ENCODE measurements around the gene ST8SIA2. TPM values are rescaled to one million over a fixed set of nuclear protein-coding genes. Genes with fewer than 3 reads are reported as not detected.
"Not testable (repeated sequence)": the region's sequence is repeated elsewhere in the genome, so short reads cannot be mapped to it uniquely, and the experiment has no call there.

Gene ST8SIA2
- total RNA-seq, 2 donors from 2014 or later, result not detected

DNA sequence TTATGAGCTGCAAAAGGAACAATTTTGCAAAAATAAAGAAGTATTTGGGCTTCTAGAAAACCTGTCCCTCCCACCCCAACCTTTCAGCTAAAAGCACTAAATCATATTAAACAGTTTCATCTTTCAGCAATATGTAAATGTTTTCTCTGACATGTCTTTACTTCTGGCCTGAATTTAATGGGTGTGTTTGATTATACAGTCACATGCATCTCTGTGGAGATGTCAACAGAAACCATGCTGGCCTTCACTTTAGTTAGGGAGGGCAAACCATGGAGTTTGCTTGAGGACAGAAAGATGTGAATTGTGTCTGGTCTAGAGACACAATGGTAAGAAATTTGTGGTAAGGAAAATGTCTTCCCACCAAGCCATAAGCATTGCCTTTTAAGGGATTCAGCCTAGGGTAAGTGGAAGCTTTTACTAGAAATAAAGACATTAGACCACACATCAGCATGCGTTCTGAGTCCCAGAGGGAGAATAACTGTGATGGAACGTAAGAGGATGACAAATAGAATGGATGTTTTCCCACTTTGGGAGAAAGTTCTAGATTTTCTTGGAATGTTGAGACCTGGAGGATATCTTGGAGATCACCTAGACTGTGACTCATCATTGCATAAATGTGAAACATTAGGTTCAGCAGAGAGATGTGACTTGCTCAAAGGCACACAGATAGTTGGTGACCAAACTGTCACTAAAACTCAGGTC lies 68.9 kb downstream of the ST8SIA2 start:
- no peak for ATAC-seq
- H3K4me3 Mint-ChIP-seq, result no peak overlapping the region

GRCh38 chr15:92463352-92463751 lies 69.7 kb downstream of the ST8SIA2 start:
- Mint-ChIP-seq H3K9me3 (no peaks in the 10 kb centered on the region), H3K27me3 (peaks cover 9 to 13% of the 10 kb centered on the region in 2 donors), H3K4me1 (ENCODE audit: low read depth in 2 of 2) (no peaks in the 10 kb centered on the region), H3K27ac (no peak overlapping the region), H3K4me3 (no peak overlapping the region), H3K36me3 (no peaks in the 10 kb centered on the region)
- no peak for ATAC-seq
- no peak for DNase-seq (ENCODE audit: low spot score)

More for the DNA sequence above, 68.9 kb downstream of the ST8SIA2 start:
- DNase-seq (ENCODE audit: low spot score), result no peak
- Mint-ChIP-seq H3K27ac (no peak overlapping the region), H3K36me3 (no peaks in the 10 kb centered on the region), H3K27me3 (peaks cover 7 to 13% of the 10 kb centered on the region in 2 donors), H3K9me3 (no peaks in the 10 kb centered on the region), H3K4me1 (ENCODE audit: low read depth in 2 of 2) (no peaks in the 10 kb centered on the region)

GRCh38 chr15:92463826-92464225 lies 70.1 kb downstream of the ST8SIA2 start:
- no peak for ATAC-seq

DNA sequence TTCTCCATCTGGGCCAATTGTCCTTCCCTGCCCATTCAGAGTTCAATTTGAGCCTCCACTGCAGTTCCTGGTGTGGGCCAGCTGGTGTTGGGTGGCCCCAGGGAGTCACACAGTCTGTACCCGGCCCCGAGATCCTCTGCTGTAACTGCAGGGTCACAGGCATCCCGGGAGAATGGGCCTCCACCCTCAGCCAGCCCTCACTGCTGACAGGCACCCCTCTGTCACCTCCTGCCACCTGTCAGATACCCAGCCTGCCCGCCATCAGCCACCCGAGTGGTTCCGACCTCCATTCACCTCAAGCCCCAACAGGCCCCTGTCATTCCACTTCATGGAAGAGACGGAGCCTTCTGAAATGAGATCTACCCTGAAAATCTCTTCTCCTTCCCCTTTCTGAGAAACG lies 73.2 kb downstream of the ST8SIA2 start:
- no peak overlapping the region for H3K4me3 Mint-ChIP-seq
- no peaks in the 10 kb centered on the region for H3K9me3 Mint-ChIP-seq
- H3K4me1 Mint-ChIP-seq (ENCODE audit: low read depth in 2 of 2), result no peaks in the 10 kb centered on the region
- H3K27me3 Mint-ChIP-seq, result peaks cover 14 to 16% of the 10 kb centered on the region in 2 donors
- H3K27ac Mint-ChIP-seq, result no peak overlapping the region
- H3K36me3 Mint-ChIP-seq, result no peaks in the 10 kb centered on the region
- DNase-seq (ENCODE audit: low spot score) (no peak), ATAC-seq (peak; percentile 13 to 19)

More at GRCh38 chr15:92463826-92464225, 70.1 kb downstream of the ST8SIA2 start:
- no peak for DNase-seq (ENCODE audit: low spot score)
- Mint-ChIP-seq H3K27ac (no peak overlapping the region), H3K4me1 (ENCODE audit: low read depth in 2 of 2) (no peaks in the 10 kb centered on the region), H3K9me3 (no peaks in the 10 kb centered on the region), H3K27me3 (peaks cover 11 to 16% of the 10 kb centered on the region in 2 donors), H3K36me3 (no peaks in the 10 kb centered on the region), H3K4me3 (no peak overlapping the region)

GRCh38 chr15:92467245-92467644 lies 73.6 kb downstream of the ST8SIA2 start:
- H3K27ac Mint-ChIP-seq, result no peak overlapping the region

DNA sequence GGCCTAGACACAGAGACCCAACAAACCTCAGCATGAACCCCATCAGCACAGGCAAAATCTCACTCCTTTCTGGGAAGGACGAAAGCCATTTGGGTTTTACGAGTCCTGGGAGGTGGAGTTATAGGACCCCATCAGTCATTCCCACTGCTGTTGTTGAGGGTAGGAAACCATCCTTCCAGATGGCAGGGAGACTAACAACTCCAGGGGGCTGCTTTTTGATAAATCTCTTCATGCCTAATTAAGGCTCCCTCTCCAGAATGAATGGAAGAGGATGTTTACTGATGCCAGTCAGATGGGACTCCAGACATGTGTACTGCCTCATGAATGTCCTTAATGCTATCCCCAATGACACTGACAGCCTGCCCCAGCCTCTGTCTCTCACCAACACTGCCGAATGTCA lies 75.3 kb downstream of the ST8SIA2 start:
- H3K36me3 Mint-ChIP-seq, result no peaks in the 10 kb centered on the region
- H3K4me1 Mint-ChIP-seq (ENCODE audit: low read depth in 2 of 2), result no peaks in the 10 kb centered on the region
- peaks cover 17 to 23% of the 10 kb centered on the region in 2 donors for H3K27me3 Mint-ChIP-seq
- no peaks in the 10 kb centered on the region for H3K9me3 Mint-ChIP-seq
- ATAC-seq, result no peak
- no peak for DNase-seq (ENCODE audit: low spot score)
- H3K4me3 Mint-ChIP-seq, result no peak overlapping the region
- H3K27ac Mint-ChIP-seq, result no peak overlapping the region

More at GRCh38 chr15:92467245-92467644, 73.6 kb downstream of the ST8SIA2 start:
- Mint-ChIP-seq H3K36me3 (no peaks in the 10 kb centered on the region), H3K4me3 (no peak overlapping the region), H3K4me1 (ENCODE audit: low read depth in 2 of 2) (no peaks in the 10 kb centered on the region), H3K27me3 (peaks cover 14 to 16% of the 10 kb centered on the region in 2 donors), H3K9me3 (no peaks in the 10 kb centered on the region)
- DNase-seq (ENCODE audit: low spot score) (no peak), ATAC-seq (no peak)

- Mint-ChIP-seq H3K27ac (no peak overlapping the region), H3K4me3 (no peak overlapping the region), H3K36me3 (no peaks in the 10 kb centered on the region), H3K9me3 (no peaks in the 10 kb centered on the region), H3K4me1 (ENCODE audit: low read depth in 2 of 2) (no peaks in the 10 kb centered on the region), H3K27me3 (peaks cover 17 to 28% of the 10 kb centered on the region in 2 donors)
- no peak for DNase-seq (ENCODE audit: low spot score)
- ATAC-seq, result no peak
Measured at GRCh38 chr15:92471288-92471687, 77.6 kb downstream of the ST8SIA2 start.

GRCh38 chr15:92473756-92474155 lies 80.1 kb downstream of the ST8SIA2 start:
- no peak for ATAC-seq
- Mint-ChIP-seq H3K27ac (no peak overlapping the region), H3K9me3 (no peaks in the 10 kb centered on the region), H3K4me3 (no peak overlapping the region), H3K27me3 (peaks cover 7 to 29% of the 10 kb centered on the region in 2 donors), H3K36me3 (no peaks in the 10 kb centered on the region), H3K4me1 (ENCODE audit: low read depth in 2 of 2) (no peaks in the 10 kb centered on the region)
- no peak for DNase-seq (ENCODE audit: low spot score)

DNA sequence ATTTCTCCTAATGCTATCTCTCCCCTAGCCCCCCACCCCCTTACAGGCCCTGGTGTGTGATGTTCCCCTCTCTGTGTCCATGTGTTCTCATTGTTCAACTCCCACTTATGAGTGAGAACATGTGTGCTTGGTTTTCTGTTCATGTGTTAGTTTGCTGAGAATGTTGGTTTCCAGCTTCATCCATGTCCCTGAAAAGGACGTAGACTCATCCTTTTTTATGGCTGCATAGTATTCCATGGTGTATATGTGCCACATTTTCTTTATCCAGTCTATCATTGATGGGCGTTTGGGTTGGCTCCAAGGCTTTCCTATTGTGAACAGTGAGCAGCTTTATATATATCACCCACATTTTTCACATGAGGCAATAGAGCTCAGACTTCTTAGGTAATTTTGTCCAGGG lies 86.0 kb downstream of the ST8SIA2 start:
- not testable (repeated sequence) for H3K4me1 Mint-ChIP-seq (ENCODE audit: low read depth in 2 of 2); ATAC-seq; H3K36me3 Mint-ChIP-seq; H3K27ac Mint-ChIP-seq; DNase-seq (ENCODE audit: low spot score); H3K4me3 Mint-ChIP-seq; H3K9me3 Mint-ChIP-seq
- peaks cover 23 to 47% of the 10 kb centered on the region in 2 donors for H3K27me3 Mint-ChIP-seq

DNA sequence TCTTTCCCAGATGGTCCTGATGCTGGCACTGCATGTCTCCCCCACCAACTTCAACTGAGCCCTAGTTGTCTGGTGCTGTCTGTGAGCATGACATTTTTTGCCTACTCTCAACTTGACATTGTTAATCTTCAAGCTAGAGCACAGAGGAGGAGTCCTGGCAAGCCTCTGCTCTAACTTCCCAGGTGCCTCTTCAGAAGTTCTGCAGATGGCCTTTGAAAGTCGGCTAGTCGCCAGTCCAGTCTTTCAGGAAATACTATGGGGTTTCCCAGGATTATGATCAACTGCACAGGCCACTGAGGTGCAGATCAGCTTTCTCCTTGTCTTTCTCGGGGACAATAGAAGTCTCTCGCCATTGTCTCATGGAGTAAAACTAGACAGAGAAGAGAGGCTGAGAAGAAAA lies 86.7 kb downstream of the ST8SIA2 start:
- no peak overlapping the region for H3K27ac Mint-ChIP-seq
- H3K27me3 Mint-ChIP-seq, result peaks cover 24 to 47% of the 10 kb centered on the region in 2 donors
- no peak for ATAC-seq
- no peaks in the 10 kb centered on the region for H3K4me1 Mint-ChIP-seq (ENCODE audit: low read depth in 2 of 2)
- peaks cover 3% of the 10 kb centered on the region for H3K36me3 Mint-ChIP-seq
- no peaks in the 10 kb centered on the region for H3K9me3 Mint-ChIP-seq
- H3K4me3 Mint-ChIP-seq, result no peak overlapping the region
- no peak for DNase-seq (ENCODE audit: low spot score)

GRCh38 chr15:92485441-92485840 lies 91.8 kb downstream of the ST8SIA2 start:
- peaks cover 7% of the 10 kb centered on the region for H3K36me3 Mint-ChIP-seq
- peaks cover 28 to 35% of the 10 kb centered on the region in 2 donors for H3K27me3 Mint-ChIP-seq
- ATAC-seq, result no peak
- no peak for DNase-seq (ENCODE audit: low spot score)
- no peaks in the 10 kb centered on the region for H3K4me1 Mint-ChIP-seq (ENCODE audit: low read depth in 2 of 2)
- no peak overlapping the region for H3K4me3 Mint-ChIP-seq
- H3K9me3 Mint-ChIP-seq, result peaks cover 2% of the 10 kb centered on the region
- H3K27ac Mint-ChIP-seq, result no peak overlapping the region

DNA sequence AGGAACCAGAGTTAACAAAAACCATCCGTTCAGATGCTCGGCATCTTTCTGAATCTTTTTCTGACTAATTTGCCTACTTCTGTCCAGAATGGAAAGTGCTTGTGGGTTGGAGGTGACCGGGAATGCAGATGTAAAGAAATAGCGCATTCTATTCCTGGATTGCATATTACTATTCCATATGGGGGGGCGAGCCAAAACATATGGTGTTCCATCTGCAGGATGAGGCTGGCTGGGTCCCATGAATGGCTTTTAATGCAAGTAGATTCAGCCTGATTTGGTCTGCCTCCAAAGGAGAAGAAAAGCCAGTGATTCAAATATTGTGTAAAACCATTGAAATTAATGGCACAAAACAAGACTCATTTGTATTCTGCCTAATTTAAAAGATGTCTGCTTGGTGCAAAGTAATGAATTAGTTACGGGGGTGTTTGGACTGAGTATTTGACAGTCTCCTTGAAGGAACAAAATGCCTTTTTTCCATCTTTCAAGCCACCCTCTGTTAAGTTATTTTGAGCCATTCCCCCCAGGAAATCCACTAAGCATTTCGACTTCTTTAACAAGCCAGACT lies 99.0 kb downstream of the ST8SIA2 start:
- no peak for ATAC-seq
- Mint-ChIP-seq H3K27me3 (peaks cover 18 to 29% of the 10 kb centered on the region in 2 donors), H3K36me3 (no peaks in the 10 kb centered on the region), H3K4me1 (ENCODE audit: low read depth in 2 of 2) (no peaks in the 10 kb centered on the region), H3K27ac (no peak overlapping the region), H3K4me3 (no peak overlapping the region), H3K9me3 (peaks cover 2% of the 10 kb centered on the region)
- DNase-seq (ENCODE audit: low spot score), result no peak

DNA sequence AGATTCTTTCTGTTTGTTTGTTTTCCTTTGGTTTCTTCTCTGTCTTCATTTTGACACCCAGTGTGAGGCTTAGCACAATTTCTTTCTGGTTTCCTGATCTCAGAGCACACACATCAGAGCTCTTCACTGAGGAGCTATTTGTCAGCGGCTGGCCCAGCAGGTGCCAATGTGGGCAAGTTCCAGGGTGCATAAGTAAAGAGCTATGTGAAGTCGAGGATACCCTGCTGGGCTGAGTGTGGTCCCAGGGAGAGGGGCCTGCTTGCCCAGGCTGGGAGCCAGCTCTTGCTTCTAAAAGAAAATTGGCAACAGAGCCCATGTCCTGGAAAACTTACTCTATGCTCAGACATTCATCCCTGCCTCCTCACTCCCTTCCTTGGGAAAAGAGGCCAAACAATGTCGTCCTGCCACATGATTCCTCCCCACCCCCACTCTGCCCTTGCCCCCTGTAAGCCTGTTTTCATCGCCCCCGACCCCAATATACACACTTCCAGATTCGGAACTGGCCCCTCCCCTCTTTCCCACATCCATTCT lies 101.2 kb downstream of the ST8SIA2 start:
- Mint-ChIP-seq H3K9me3 (peaks cover 2% of the 10 kb centered on the region), H3K27me3 (peaks cover 22 to 32% of the 10 kb centered on the region in 2 donors), H3K4me3 (no peak overlapping the region), H3K27ac (no peak overlapping the region), H3K36me3 (no peaks in the 10 kb centered on the region), H3K4me1 (ENCODE audit: low read depth in 2 of 2) (no peaks in the 10 kb centered on the region)
- no peak for DNase-seq (ENCODE audit: low spot score)
- no peak for ATAC-seq

DNA sequence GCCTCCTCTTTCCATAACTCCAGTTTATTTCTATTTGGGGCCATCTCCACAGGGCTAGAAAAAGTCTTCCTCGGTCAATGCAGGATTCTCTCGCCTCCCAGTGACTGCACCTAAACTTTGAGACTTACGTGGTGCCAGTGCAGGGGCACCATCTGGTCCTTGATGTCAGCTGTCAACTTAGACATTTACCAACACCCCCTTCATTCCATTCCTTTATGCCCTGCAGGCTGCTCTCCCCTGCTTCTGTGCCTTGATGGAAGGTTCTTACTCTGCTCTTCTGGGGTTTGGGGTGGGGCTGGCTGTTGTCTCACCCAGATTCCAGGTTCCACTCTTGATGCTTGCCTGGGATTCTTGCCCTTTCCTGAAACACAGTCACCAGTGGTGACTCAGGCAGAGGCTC lies 101.8 kb downstream of the ST8SIA2 start:
- DNase-seq (ENCODE audit: low spot score), result no peak
- Mint-ChIP-seq H3K27me3 (peaks cover 27 to 37% of the 10 kb centered on the region in 2 donors), H3K4me3 (no peak overlapping the region), H3K36me3 (no peaks in the 10 kb centered on the region), H3K27ac (no peak overlapping the region), H3K4me1 (ENCODE audit: low read depth in 2 of 2) (no peaks in the 10 kb centered on the region), H3K9me3 (no peaks in the 10 kb centered on the region)
- ATAC-seq, result no peak

Measured in natural killer cell treated with Interleukin-12 subunit alpha and Interleukin-12 subunit beta and Interleukin-15 and Interleukin-18, amount 100 ng/mL, for 72 hours (primary cell).